ENCODE data around the gene SDK1. TPM values are rescaled to one million over a fixed set of nuclear protein-coding genes. Genes with fewer than 3 reads are reported as not detected.

SDK1 gene
- total and polyA plus RNA-seq, 2 experiments from 2014 or later = 2.1 to 10.0 TPM

GRCh38 chr7:4123346-4123745 is 822.3 kb downstream of the SDK1 start:
- no peaks in the 10 kb centered on the region for H3K4me1 Mint-ChIP-seq
- Histone ChIP-seq H3K4me2 (no peak overlapping the region), H3K79me2 (replicated peaks; ENCODE audit: insufficient read depth) (no peaks in the 10 kb centered on the region), H3K4me3 (no peak overlapping the region), H3K9me2 (ENCODE audit: insufficient read depth) (no peaks in the 10 kb centered on the region), H2AFZ (no peak overlapping the region), H3K27ac (ENCODE audit: low read depth) (no peak overlapping the region), H4K20me1 (replicated peaks; ENCODE audit: insufficient read depth) (no peaks in the 10 kb centered on the region), H3K36me3 (ENCODE audit: insufficient read depth) (peaks cover 5% of the 10 kb centered on the region; the same call in 1 of the 2 replicates), H3K27me3 (ENCODE audit: insufficient read depth) (no peaks in the 10 kb centered on the region), H3F3A (replicated peaks; ENCODE audit: low read depth) (no peaks in the 10 kb centered on the region), H3K4me1 (ENCODE audit: insufficient read depth) (no peaks in the 10 kb centered on the region)
- peaks cover 21% of the 10 kb centered on the region for H3K36me3 Mint-ChIP-seq (ENCODE audit: low read depth)
- H3K9me3 Mint-ChIP-seq = peaks cover 38% of the 10 kb centered on the region
- H3K27ac Mint-ChIP-seq = no peak overlapping the region
- TF ChIP-seq, protein P1, sequence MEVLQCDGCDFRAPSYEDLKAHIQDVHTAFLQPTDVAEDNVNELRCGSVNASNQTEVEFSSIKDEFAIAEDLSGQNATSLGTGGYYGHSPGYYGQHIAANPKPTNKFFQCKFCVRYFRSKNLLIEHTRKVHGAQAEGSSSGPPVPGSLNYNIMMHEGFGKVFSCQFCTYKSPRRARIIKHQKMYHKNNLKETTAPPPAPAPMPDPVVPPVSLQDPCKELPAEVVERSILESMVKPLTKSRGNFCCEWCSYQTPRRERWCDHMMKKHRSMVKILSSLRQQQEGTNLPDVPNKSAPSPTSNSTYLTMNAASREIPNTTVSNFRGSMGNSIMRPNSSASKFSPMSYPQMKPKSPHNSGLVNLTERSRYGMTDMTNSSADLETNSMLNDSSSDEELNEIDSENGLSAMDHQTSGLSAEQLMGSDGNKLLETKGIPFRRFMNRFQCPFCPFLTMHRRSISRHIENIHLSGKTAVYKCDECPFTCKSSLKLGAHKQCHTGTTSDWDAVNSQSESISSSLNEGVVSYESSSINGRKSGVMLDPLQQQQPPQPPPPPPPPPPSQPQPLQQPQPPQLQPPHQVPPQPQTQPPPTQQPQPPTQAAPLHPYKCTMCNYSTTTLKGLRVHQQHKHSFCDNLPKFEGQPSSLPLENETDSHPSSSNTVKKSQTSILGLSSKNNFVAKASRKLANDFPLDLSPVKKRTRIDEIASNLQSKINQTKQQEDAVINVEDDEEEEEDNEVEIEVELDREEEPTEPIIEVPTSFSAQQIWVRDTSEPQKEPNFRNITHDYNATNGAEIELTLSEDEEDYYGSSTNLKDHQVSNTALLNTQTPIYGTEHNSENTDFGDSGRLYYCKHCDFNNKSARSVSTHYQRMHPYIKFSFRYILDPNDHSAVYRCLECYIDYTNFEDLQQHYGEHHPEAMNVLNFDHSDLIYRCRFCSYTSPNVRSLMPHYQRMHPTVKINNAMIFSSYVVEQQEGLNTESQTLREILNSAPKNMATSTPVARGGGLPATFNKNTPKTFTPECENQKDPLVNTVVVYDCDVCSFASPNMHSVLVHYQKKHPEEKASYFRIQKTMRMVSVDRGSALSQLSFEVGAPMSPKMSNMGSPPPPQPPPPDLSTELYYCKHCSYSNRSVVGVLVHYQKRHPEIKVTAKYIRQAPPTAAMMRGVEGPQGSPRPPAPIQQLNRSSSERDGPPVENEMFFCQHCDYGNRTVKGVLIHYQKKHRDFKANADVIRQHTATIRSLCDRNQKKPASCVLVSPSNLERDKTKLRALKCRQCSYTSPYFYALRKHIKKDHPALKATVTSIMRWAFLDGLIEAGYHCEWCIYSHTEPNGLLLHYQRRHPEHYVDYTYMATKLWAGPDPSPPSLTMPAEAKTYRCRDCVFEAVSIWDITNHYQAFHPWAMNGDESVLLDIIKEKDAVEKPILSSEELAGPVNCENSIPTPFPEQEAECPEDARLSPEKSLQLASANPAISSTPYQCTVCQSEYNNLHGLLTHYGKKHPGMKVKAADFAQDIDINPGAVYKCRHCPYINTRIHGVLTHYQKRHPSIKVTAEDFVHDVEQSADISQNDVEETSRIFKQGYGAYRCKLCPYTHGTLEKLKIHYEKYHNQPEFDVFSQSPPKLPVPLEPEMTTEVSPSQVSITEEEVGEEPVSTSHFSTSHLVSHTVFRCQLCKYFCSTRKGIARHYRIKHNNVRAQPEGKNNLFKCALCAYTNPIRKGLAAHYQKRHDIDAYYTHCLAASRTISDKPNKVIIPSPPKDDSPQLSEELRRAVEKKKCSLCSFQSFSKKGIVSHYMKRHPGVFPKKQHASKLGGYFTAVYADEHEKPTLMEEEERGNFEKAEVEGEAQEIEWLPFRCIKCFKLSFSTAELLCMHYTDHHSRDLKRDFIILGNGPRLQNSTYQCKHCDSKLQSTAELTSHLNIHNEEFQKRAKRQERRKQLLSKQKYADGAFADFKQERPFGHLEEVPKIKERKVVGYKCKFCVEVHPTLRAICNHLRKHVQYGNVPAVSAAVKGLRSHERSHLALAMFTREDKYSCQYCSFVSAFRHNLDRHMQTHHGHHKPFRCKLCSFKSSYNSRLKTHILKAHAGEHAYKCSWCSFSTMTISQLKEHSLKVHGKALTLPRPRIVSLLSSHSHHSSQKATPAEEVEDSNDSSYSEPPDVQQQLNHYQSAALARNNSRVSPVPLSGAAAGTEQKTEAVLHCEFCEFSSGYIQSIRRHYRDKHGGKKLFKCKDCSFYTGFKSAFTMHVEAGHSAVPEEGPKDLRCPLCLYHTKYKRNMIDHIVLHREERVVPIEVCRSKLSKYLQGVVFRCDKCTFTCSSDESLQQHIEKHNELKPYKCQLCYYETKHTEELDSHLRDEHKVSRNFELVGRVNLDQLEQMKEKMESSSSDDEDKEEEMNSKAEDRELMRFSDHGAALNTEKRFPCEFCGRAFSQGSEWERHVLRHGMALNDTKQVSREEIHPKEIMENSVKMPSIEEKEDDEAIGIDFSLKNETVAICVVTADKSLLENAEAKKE (CRISPR knock-in tag; IDR thresholded peaks at IDR 0.05) = no peak
- TF ChIP-seq EZH2 (IDR thresholded peaks at IDR 0.05; ENCODE audit: low read depth, unreplicated experiment) (no peak), ETS1 (IDR thresholded peaks at IDR 0.05) (no peak), STAT1 (IDR thresholded peaks at IDR 0.05; ENCODE audit: unreplicated experiment) (no peak), POLR2AphosphoS5 (IDR thresholded peaks at IDR 0.05; ENCODE audit: low read depth) (no peak), CREB1 (CRISPR knock-in tag; IDR thresholded peaks at IDR 0.05; ENCODE audit: low read depth) (no peak)
- TF ChIP-seq, protein P2, sequence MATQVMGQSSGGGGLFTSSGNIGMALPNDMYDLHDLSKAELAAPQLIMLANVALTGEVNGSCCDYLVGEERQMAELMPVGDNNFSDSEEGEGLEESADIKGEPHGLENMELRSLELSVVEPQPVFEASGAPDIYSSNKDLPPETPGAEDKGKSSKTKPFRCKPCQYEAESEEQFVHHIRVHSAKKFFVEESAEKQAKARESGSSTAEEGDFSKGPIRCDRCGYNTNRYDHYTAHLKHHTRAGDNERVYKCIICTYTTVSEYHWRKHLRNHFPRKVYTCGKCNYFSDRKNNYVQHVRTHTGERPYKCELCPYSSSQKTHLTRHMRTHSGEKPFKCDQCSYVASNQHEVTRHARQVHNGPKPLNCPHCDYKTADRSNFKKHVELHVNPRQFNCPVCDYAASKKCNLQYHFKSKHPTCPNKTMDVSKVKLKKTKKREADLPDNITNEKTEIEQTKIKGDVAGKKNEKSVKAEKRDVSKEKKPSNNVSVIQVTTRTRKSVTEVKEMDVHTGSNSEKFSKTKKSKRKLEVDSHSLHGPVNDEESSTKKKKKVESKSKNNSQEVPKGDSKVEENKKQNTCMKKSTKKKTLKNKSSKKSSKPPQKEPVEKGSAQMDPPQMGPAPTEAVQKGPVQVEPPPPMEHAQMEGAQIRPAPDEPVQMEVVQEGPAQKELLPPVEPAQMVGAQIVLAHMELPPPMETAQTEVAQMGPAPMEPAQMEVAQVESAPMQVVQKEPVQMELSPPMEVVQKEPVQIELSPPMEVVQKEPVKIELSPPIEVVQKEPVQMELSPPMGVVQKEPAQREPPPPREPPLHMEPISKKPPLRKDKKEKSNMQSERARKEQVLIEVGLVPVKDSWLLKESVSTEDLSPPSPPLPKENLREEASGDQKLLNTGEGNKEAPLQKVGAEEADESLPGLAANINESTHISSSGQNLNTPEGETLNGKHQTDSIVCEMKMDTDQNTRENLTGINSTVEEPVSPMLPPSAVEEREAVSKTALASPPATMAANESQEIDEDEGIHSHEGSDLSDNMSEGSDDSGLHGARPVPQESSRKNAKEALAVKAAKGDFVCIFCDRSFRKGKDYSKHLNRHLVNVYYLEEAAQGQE (IDR thresholded peaks at IDR 0.05; ENCODE audit: unreplicated experiment) = no peak
- no peak for DNase-seq (ENCODE audit: low spot score)
- no peak for ATAC-seq
- no peak overlapping the region for H3K4me3 Mint-ChIP-seq
- H3K27me3 Mint-ChIP-seq (ENCODE audit: insufficient read depth, low read depth, poor library complexity) = no peaks in the 10 kb centered on the region

All from GM23338 (cell line).